CD4-positive, alpha-beta T cell (primary cell): ENCODE results near the gene CSNK1A1L. TPM values are rescaled to one million over a fixed set of nuclear protein-coding genes. Genes with fewer than 3 reads are reported as not detected.

Experiments
- ATAC-seq: fragments of 200-7000 bp; cut with Tn5 transposase; one replicate; pipeline ENCODE4 v1.10.0; 2022; ENCODE audit warnings: mild to moderate bottlenecking; ENCODE audit not compliant: poor library complexity
- CTCF ChIA-PET: fragments of 350-600 bp; sonication (Branson Sonifier 250); formaldehyde crosslinking; loops from one replicate; lab custom pipeline; 2021; ENCODE audit warnings: antibody characterized with exemption, inconsistent platforms; lab: Charles Lee
- POLR2A ChIA-PET: fragments of 350-600 bp; sonication (Branson Sonifier 250); formaldehyde crosslinking; loops from one replicate; lab custom pipeline; 2021; ENCODE audit warnings: antibody characterized with exemption, inconsistent platforms; lab: Charles Lee
- DNase-seq, 14 experiments: peaks; one replicate each; pipeline ENCODE4 v3.0.0-alpha.2; 2013 to 2020; ENCODE audit warnings: mixed read lengths in 2 of 14
- H3K27ac ChIP-seq, 2 donors: one replicate each; pipeline versions ENCODE4 v1.5.1 to v1.7.0; 2013; ENCODE audit warnings: low read length in 2 of 2, low read depth in 1 of 2, mild to moderate bottlenecking in 1 of 2
- H3K27me3 ChIP-seq, 2 experiments: 1 replicate in 1 of 2; 2 replicates in 1 of 2; pipeline versions ENCODE4 v1.6.1 to v1.7.0; 2013; ENCODE audit warnings: low read length in 2 of 2, control low read depth in 1 of 2, mild to moderate bottlenecking in 1 of 2, moderate library complexity in 1 of 2; ENCODE audit not compliant: insufficient read depth in 2 of 2, control insufficient read depth in 1 of 2
- H3K36me3 ChIP-seq: one replicate; pipeline ENCODE4 v1.6.1; 2013; ENCODE audit warnings: low read length, control low read depth; ENCODE audit not compliant: insufficient read depth
- H3K4me1 ChIP-seq: one replicate; pipeline ENCODE4 v1.6.1; 2013; ENCODE audit warnings: low read length, control low read depth; ENCODE audit not compliant: insufficient read depth
- H3K4me3 ChIP-seq: one replicate; pipeline ENCODE4 v1.5.1; 2013; ENCODE audit warnings: mild to moderate bottlenecking, low read length, moderate library complexity
- H3K9me3 ChIP-seq, 2 experiments: 1 replicate in 1 of 2; 2 replicates in 1 of 2; pipeline versions ENCODE4 v1.6.1 to v1.7.0; 2013; ENCODE audit warnings: low read length in 2 of 2, mild to moderate bottlenecking in 2 of 2, control low read depth in 1 of 2, moderate library complexity in 1 of 2; ENCODE audit not compliant: control insufficient read depth in 1 of 2, insufficient read depth in 1 of 2
- H3K27ac Mint-ChIP-seq: one replicate; pipeline ENCODE4 v1.8.0; 2020; ENCODE audit warnings: mixed read lengths
- H3K27me3 Mint-ChIP-seq: one replicate; pipeline ENCODE4 v1.8.0; 2021; ENCODE audit warnings: mixed read lengths
- H3K36me3 Mint-ChIP-seq: one replicate; pipeline ENCODE4 v1.8.0; 2021; ENCODE audit warnings: low read depth, mixed read lengths
- H3K4me1 Mint-ChIP-seq: one replicate; pipeline ENCODE4 v1.8.0; 2021; ENCODE audit warnings: low read depth, mixed read lengths
- H3K4me3 Mint-ChIP-seq: one replicate; pipeline ENCODE4 v1.8.0; 2020; ENCODE audit warnings: mild to moderate bottlenecking, mixed read lengths
- H3K9me3 Mint-ChIP-seq: one replicate; pipeline ENCODE4 v1.8.0; 2020; ENCODE audit warnings: mixed read lengths
- intact Hi-C, 2 experiments: fragments of 100-400 bp; cut with DNase I in 1 of 2; cut with micrococcal nuclease in 1 of 2; formaldehyde crosslinking; loops; one replicate each; pipeline versions ENCODE4 v1.15.1 to v1.9.0; 2023 to 2025; cut with DNase I, micrococcal nuclease
- total RNA-seq, 174 experiments: library from RNA in 2 of 174; stranded (reverse) in 2 of 174; gene quantifications; one replicate each; pipeline ENCODE4 v1.2.3 and lab custom pipeline; 2021 to 2026
- TF ChIP-seq, protein P1 (sequence below): fragments of 200-600 bp; IDR thresholded peaks from one replicate; pipeline ENCODE4 v1.8.0; 2022; ENCODE audit warnings: antibody characterized with exemption, mild to moderate bottlenecking

CSNK1A1L gene
- total RNA-seq, 2 experiments from 2014 or later = not detected

DNA sequence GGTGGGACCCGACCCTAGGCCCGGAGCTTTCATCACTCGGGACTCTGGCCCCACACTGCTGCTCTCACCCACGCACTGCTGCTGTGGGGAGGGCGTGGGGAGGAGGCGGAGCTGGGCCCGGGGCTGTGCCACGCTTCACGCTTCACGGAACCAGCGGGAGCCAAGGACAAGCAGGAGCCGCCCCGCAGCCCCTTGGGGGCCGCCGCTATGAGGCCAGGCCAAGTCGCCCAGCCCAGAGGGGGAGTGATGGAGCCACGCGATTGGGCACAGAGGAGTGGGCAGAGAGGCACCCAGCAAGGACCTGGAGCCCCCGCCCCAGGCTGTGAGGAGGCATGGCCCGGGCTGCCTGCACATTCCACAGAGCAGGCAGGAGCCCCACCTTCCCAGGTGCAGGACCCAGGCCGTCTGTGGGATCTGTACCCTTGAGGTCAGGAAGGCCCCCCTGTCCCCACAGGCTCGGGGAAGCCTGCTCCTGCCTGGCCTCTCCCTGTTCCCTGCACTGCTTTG, 35.8 kb downstream of the CSNK1A1L start:
- H3K27me3 ChIP-seq = no peaks in the 10 kb centered on the region
- ChIA-PET POLR2A (interaction anchor here (1.2 kb wide), 1 partner anchor 10 kb away, joined by 4 read pairs; the partner anchor contains the start of gene SUPT20H), CTCF (no interaction called here)
- Mint-ChIP-seq H3K4me3 (no peak overlapping the region), H3K27ac (no peak overlapping the region), H3K9me3 (no peaks in the 10 kb centered on the region), H3K27me3 (peaks cover 12% of the 10 kb centered on the region), H3K36me3 (no peaks in the 10 kb centered on the region), H3K4me1 (no peaks in the 10 kb centered on the region)
- no peaks in the 10 kb centered on the region for H3K36me3 ChIP-seq
- intact Hi-C loops = loop anchor here (5.0 to 10.0 kb wide), 5 partner anchors 645 to 1945 kb away; no protein-coding TSS in a partner anchor
- no peak overlapping the region for H3K27ac ChIP-seq
- no peaks in the 10 kb centered on the region for H3K4me1 ChIP-seq
- no peak for DNase-seq
- H3K4me3 ChIP-seq = no peak overlapping the region
- no peaks in the 10 kb centered on the region for H3K9me3 ChIP-seq
- TF ChIP-seq, protein P1, sequence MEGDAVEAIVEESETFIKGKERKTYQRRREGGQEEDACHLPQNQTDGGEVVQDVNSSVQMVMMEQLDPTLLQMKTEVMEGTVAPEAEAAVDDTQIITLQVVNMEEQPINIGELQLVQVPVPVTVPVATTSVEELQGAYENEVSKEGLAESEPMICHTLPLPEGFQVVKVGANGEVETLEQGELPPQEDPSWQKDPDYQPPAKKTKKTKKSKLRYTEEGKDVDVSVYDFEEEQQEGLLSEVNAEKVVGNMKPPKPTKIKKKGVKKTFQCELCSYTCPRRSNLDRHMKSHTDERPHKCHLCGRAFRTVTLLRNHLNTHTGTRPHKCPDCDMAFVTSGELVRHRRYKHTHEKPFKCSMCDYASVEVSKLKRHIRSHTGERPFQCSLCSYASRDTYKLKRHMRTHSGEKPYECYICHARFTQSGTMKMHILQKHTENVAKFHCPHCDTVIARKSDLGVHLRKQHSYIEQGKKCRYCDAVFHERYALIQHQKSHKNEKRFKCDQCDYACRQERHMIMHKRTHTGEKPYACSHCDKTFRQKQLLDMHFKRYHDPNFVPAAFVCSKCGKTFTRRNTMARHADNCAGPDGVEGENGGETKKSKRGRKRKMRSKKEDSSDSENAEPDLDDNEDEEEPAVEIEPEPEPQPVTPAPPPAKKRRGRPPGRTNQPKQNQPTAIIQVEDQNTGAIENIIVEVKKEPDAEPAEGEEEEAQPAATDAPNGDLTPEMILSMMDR = no peak
- no peak for ATAC-seq

DNA sequence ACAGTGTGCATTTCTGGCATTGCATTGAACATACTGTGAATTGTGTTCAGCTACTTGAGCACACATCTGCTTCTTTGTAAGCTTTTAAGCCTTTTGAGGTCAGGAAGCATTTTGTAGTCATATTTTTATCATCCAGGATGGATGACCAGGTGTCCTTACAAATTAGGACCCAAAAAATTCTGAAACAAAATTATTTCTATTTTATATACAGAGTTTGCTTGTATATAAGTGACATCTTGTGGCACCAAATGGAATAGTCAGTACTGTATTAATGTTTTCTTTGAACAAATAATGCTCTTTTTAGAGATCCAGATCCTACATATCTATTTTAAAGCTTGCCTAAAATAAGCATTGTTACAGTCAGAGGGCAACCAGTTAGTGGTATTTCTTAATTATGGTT, 36.5 kb downstream of the CSNK1A1L start:
- Histone ChIP-seq H3K27me3 (no peaks in the 10 kb centered on the region), H3K4me3 (no peak overlapping the region), H3K27ac (no peak overlapping the region), H3K4me1 (no peaks in the 10 kb centered on the region), H3K36me3 (no peaks in the 10 kb centered on the region), H3K9me3 (no peaks in the 10 kb centered on the region)
- no peak for DNase-seq
- H3K4me3 Mint-ChIP-seq = no peak overlapping the region
- CTCF ChIA-PET = interaction anchor here (1.3 kb wide), 1 partner anchor 70 kb away, joined by 3 read pairs; the partner anchor contains the start of gene ALG5
- no peaks in the 10 kb centered on the region for H3K9me3 Mint-ChIP-seq
- intact Hi-C loops = loop anchor here in 1 of 2 experiments (5.0 kb wide), 1 partner anchor 647 kb away; no protein-coding TSS in a partner anchor
- no peak overlapping the region for H3K27ac Mint-ChIP-seq
- POLR2A ChIA-PET = no interaction called here
- ATAC-seq = no peak
- peaks cover 12% of the 10 kb centered on the region for H3K27me3 Mint-ChIP-seq
- no peaks in the 10 kb centered on the region for H3K36me3 Mint-ChIP-seq
- H3K4me1 Mint-ChIP-seq = no peaks in the 10 kb centered on the region
- TF ChIP-seq, protein P1 = no peak

DNA sequence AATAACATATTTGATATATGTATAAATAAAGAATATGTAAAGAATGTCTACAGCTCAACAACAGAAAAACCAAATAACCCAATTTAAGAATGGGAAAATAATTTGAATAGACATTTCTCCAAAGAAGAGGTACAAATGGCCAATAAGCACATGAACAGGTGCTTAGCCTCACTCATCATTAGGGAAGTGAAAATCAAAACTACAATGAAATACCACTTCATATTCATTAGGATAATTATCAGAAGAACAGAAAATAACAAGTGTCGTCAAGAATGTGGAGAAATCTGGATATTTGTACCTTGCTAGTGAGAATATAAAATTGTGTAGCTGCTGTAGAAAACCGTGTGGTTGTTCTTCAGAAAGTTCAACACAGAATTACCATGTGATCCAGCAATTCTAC, 37.6 kb downstream of the CSNK1A1L start:
- CTCF ChIA-PET = interaction anchor here (1.3 kb wide), 1 partner anchor 69 kb away, joined by 3 read pairs; the partner anchor contains the start of gene ALG5
- no peaks in the 10 kb centered on the region for H3K4me1 Mint-ChIP-seq
- POLR2A ChIA-PET = no interaction called here

More for the DNA sequence above, 37.6 kb downstream of the CSNK1A1L start:
- Histone ChIP-seq H3K9me3 (no peaks in the 10 kb centered on the region), H3K4me1 (no peaks in the 10 kb centered on the region), H3K27me3 (no peaks in the 10 kb centered on the region), H3K4me3 (no peak overlapping the region), H3K36me3 (no peaks in the 10 kb centered on the region), H3K27ac (no peak overlapping the region)
- no peak for ATAC-seq
- Mint-ChIP-seq H3K9me3 (no peaks in the 10 kb centered on the region), H3K36me3 (no peaks in the 10 kb centered on the region), H3K27ac (no peak overlapping the region), H3K27me3 (peaks cover 12% of the 10 kb centered on the region), H3K4me3 (no peak overlapping the region)
- DNase-seq = no peak
- TF ChIP-seq, protein P1 = no peak
- intact Hi-C loops = loop anchor here in 1 of 2 experiments (5.0 kb wide), 1 partner anchor 646 kb away; no protein-coding TSS in a partner anchor
